ENCODE results near the gene RARS1.

The RARS1 gene

GRCh38 chr5:168553377-168554130 lies 67.3 kb downstream of the RARS1 start:
- Mint-ChIP-seq H3K27ac (no peak overlapping the region), H3K9me3 (no peaks in the 10 kb centered on the region), H3K27me3 (no peaks in the 10 kb centered on the region), H3K36me3 (peaks cover 34% of the 10 kb centered on the region), H3K4me1 (peaks cover 4% of the 10 kb centered on the region), H3K4me3 (no peak overlapping the region)
- no peak for DNase-seq (ENCODE audit: low spot score in 2 of 2)
- no peak for ATAC-seq (ENCODE audit: low read depth)

GRCh38 chr5:168557389-168557788 lies 71.1 kb downstream of the RARS1 start:
- no peak overlapping the region for H3K4me3 Mint-ChIP-seq
- no peak for DNase-seq (ENCODE audit: low spot score in 2 of 2)
- no peak overlapping the region for H3K27ac Mint-ChIP-seq
- H3K9me3 Mint-ChIP-seq: no peaks in the 10 kb centered on the region
- peaks cover 36% of the 10 kb centered on the region for H3K36me3 Mint-ChIP-seq
- ATAC-seq (ENCODE audit: low read depth): no peak
- H3K27me3 Mint-ChIP-seq: no peaks in the 10 kb centered on the region
- H3K4me1 Mint-ChIP-seq: peaks cover 4% of the 10 kb centered on the region

- DNase-seq (ENCODE audit: low spot score in 2 of 2): no peak
- H3K9me3 Mint-ChIP-seq: no peaks in the 10 kb centered on the region
- H3K4me1 Mint-ChIP-seq: no peaks in the 10 kb centered on the region
- H3K36me3 Mint-ChIP-seq: peaks cover 20% of the 10 kb centered on the region
- no peak for ATAC-seq (ENCODE audit: low read depth)
- H3K4me3 Mint-ChIP-seq: no peak overlapping the region
- no peak overlapping the region for H3K27ac Mint-ChIP-seq
- no peaks in the 10 kb centered on the region for H3K27me3 Mint-ChIP-seq
These were observed 76.0 kb downstream of the RARS1 start for GRCh38 chr5:168562279-168562678.

- Mint-ChIP-seq H3K36me3 (peaks cover 18% of the 10 kb centered on the region), H3K27ac (no peak overlapping the region), H3K4me1 (no peaks in the 10 kb centered on the region)
These were observed 77.7 kb downstream of the RARS1 start for GRCh38 chr5:168563959-168564358.

GRCh38 chr5:168568738-168569137 lies 82.5 kb downstream of the RARS1 start:
- no peak for DNase-seq (ENCODE audit: low spot score in 2 of 2)
- no peak for ATAC-seq (ENCODE audit: low read depth)
- Mint-ChIP-seq H3K27ac (no peak overlapping the region), H3K4me1 (peaks cover 11% of the 10 kb centered on the region), H3K4me3 (no peak overlapping the region), H3K27me3 (no peaks in the 10 kb centered on the region), H3K36me3 (peaks cover 16% of the 10 kb centered on the region), H3K9me3 (no peaks in the 10 kb centered on the region)

More at GRCh38 chr5:168563959-168564358, 77.7 kb downstream of the RARS1 start:
- Mint-ChIP-seq H3K27me3 (no peaks in the 10 kb centered on the region), H3K4me3 (no peak overlapping the region), H3K9me3 (no peaks in the 10 kb centered on the region)
- no peak for DNase-seq (ENCODE audit: low spot score in 2 of 2)
- no peak for ATAC-seq (ENCODE audit: low read depth)

All from memory B cell (primary cell).